ENCODE measurements around the gene COL5A1.

The COL5A1 gene

GRCh38 chr9:134681061-134681661 lies 39.6 kb downstream of the COL5A1 start:
- no peaks in the 10 kb centered on the region for H3K4me1 ChIP-seq (ENCODE audit: control insufficient read depth, low read depth, low read length)
- H4K5ac ChIP-seq (ENCODE audit: low read length) = no peak overlapping the region
- no peak overlapping the region for H3K4ac ChIP-seq (ENCODE audit: low read depth, low read length)
- H4K8ac ChIP-seq (ENCODE audit: low read depth, low read length) = no peak overlapping the region
- peak; percentile 79 for DNase-seq
- no peak overlapping the region for H3K56ac ChIP-seq (ENCODE audit: low read length)
- no peak overlapping the region for H3K27ac ChIP-seq (ENCODE audit: low read depth, low read length)
- H2BK120ac ChIP-seq (ENCODE audit: low read depth, low read length) = no peak overlapping the region
- no peak overlapping the region for H3K9ac ChIP-seq (ENCODE audit: low read length)
- no peak overlapping the region for H2BK15ac ChIP-seq (replicated peaks; ENCODE audit: low read depth)
- no peak overlapping the region for H2BK5ac ChIP-seq (ENCODE audit: low read length)
- H3K79me2 ChIP-seq (ENCODE audit: control insufficient read depth, insufficient read depth, low read length) = peaks cover 42% of the 10 kb centered on the region
- no peaks in the 10 kb centered on the region for H3K27me3 ChIP-seq (ENCODE audit: insufficient read depth, low read length, poor library complexity)
- H3K18ac ChIP-seq (ENCODE audit: low read length) = no peak overlapping the region
- no peak overlapping the region for H3K4me2 ChIP-seq (ENCODE audit: low read length)
- H3K36me3 ChIP-seq (ENCODE audit: control insufficient read depth, insufficient read depth, low read length) = no peaks in the 10 kb centered on the region
- WGBS (ENCODE audit: extremely low coverage, insufficient coverage, low lambda C conversion rate) = no CpG with 5 or more reads among the region's 22 CpGs
- H3K23ac ChIP-seq (ENCODE audit: low read length) = no peak overlapping the region
- peaks cover 45% of the 10 kb centered on the region for H3K79me1 ChIP-seq (ENCODE audit: low read length)
- H2AK5ac ChIP-seq (ENCODE audit: low read length) = no peak overlapping the region
- no peak overlapping the region for H3K4me3 ChIP-seq (ENCODE audit: low read length)

GRCh38 chr9:134682026-134682425 lies 40.4 kb downstream of the COL5A1 start:
- Histone ChIP-seq H4K5ac (ENCODE audit: low read length) (no peak overlapping the region), H3K4ac (ENCODE audit: low read depth, low read length) (no peak overlapping the region), H3K27ac (ENCODE audit: low read depth, low read length) (no peak overlapping the region), H3K27me3 (ENCODE audit: insufficient read depth, low read length, poor library complexity) (no peaks in the 10 kb centered on the region), H2AK5ac (ENCODE audit: low read length) (no peak overlapping the region), H4K8ac (ENCODE audit: low read depth, low read length) (no peak overlapping the region), H2BK5ac (ENCODE audit: low read length) (no peak overlapping the region), H3K56ac (ENCODE audit: low read length) (no peak overlapping the region), H3K4me2 (ENCODE audit: low read length) (no peak overlapping the region), H3K18ac (ENCODE audit: low read length) (no peak overlapping the region), H3K79me2 (ENCODE audit: control insufficient read depth, insufficient read depth, low read length) (peaks cover 38% of the 10 kb centered on the region), H3K36me3 (ENCODE audit: control insufficient read depth, insufficient read depth, low read length) (no peaks in the 10 kb centered on the region), H3K9ac (ENCODE audit: low read length) (no peak overlapping the region), H3K4me3 (ENCODE audit: low read length) (no peak overlapping the region), H2BK15ac (replicated peaks; ENCODE audit: low read depth) (no peak overlapping the region), H3K23ac (ENCODE audit: low read length) (no peak overlapping the region), H3K79me1 (ENCODE audit: low read length) (peaks cover 44% of the 10 kb centered on the region), H2BK120ac (ENCODE audit: low read depth, low read length) (no peak overlapping the region), H3K4me1 (ENCODE audit: control insufficient read depth, low read depth, low read length) (no peaks in the 10 kb centered on the region)
- WGBS (ENCODE audit: extremely low coverage, insufficient coverage, low lambda C conversion rate) = no CpG with 5 or more reads among the region's 15 CpGs
- DNase-seq = no peak

- Histone ChIP-seq H3K36me3 (ENCODE audit: control insufficient read depth, insufficient read depth, low read length) (no peaks in the 10 kb centered on the region), H3K27ac (ENCODE audit: low read depth, low read length) (no peak overlapping the region), H3K79me1 (ENCODE audit: low read length) (peaks cover 48% of the 10 kb centered on the region), H3K9ac (ENCODE audit: low read length) (no peak overlapping the region), H3K4me2 (ENCODE audit: low read length) (no peak overlapping the region), H4K8ac (ENCODE audit: low read depth, low read length) (no peak overlapping the region), H2AK5ac (ENCODE audit: low read length) (no peak overlapping the region), H2BK120ac (ENCODE audit: low read depth, low read length) (no peak overlapping the region), H3K4ac (ENCODE audit: low read depth, low read length) (no peak overlapping the region), H3K23ac (ENCODE audit: low read length) (no peak overlapping the region), H3K18ac (ENCODE audit: low read length) (no peak overlapping the region), H3K27me3 (ENCODE audit: insufficient read depth, low read length, poor library complexity) (no peaks in the 10 kb centered on the region), H3K56ac (ENCODE audit: low read length) (no peak overlapping the region), H4K5ac (ENCODE audit: low read length) (no peak overlapping the region), H2BK15ac (replicated peaks; ENCODE audit: low read depth) (no peak overlapping the region), H3K4me1 (ENCODE audit: control insufficient read depth, low read depth, low read length) (no peaks in the 10 kb centered on the region), H3K79me2 (ENCODE audit: control insufficient read depth, insufficient read depth, low read length) (peaks cover 33% of the 10 kb centered on the region), H3K4me3 (ENCODE audit: low read length) (no peak overlapping the region), H2BK5ac (ENCODE audit: low read length) (no peak overlapping the region)
- no peak for DNase-seq
- WGBS (ENCODE audit: extremely low coverage, insufficient coverage, low lambda C conversion rate) = no CpG with 5 or more reads among the region's 25 CpGs
Observed at GRCh38 chr9:134682651-134683364, 41.2 kb downstream of the COL5A1 start.

- H3K36me3 ChIP-seq (ENCODE audit: control insufficient read depth, insufficient read depth, low read length) = no peaks in the 10 kb centered on the region
- H2AK5ac ChIP-seq (ENCODE audit: low read length) = no peak overlapping the region
- no peak overlapping the region for H3K56ac ChIP-seq (ENCODE audit: low read length)
- H3K79me2 ChIP-seq (ENCODE audit: control insufficient read depth, insufficient read depth, low read length) = peaks cover 22% of the 10 kb centered on the region
- H2BK15ac ChIP-seq (replicated peaks; ENCODE audit: low read depth) = no peak overlapping the region
- H2BK5ac ChIP-seq (ENCODE audit: low read length) = no peak overlapping the region
- no peaks in the 10 kb centered on the region for H3K4me1 ChIP-seq (ENCODE audit: control insufficient read depth, low read depth, low read length)
- no peak overlapping the region for H3K4ac ChIP-seq (ENCODE audit: low read depth, low read length)
- H3K4me3 ChIP-seq (ENCODE audit: low read length) = no peak overlapping the region
- H3K18ac ChIP-seq (ENCODE audit: low read length) = no peak overlapping the region
- H4K8ac ChIP-seq (ENCODE audit: low read depth, low read length) = no peak overlapping the region
- no peak for DNase-seq
- H3K79me1 ChIP-seq (ENCODE audit: low read length) = peaks cover 39% of the 10 kb centered on the region
- H3K27ac ChIP-seq (ENCODE audit: low read depth, low read length) = no peak overlapping the region
- H3K27me3 ChIP-seq (ENCODE audit: insufficient read depth, low read length, poor library complexity) = no peaks in the 10 kb centered on the region
- no peak overlapping the region for H3K4me2 ChIP-seq (ENCODE audit: low read length)
- no peak overlapping the region for H3K23ac ChIP-seq (ENCODE audit: low read length)
- no CpG with 5 or more reads among the region's 22 CpGs for WGBS (ENCODE audit: extremely low coverage, insufficient coverage, low lambda C conversion rate)
- no peak overlapping the region for H2BK120ac ChIP-seq (ENCODE audit: low read depth, low read length)
- no peak overlapping the region for H4K5ac ChIP-seq (ENCODE audit: low read length)
- no peak overlapping the region for H3K9ac ChIP-seq (ENCODE audit: low read length)
Observed at GRCh38 chr9:134683714-134684374, 42.2 kb downstream of the COL5A1 start.

- Histone ChIP-seq H3K27ac (ENCODE audit: low read depth, low read length) (no peak overlapping the region), H2BK15ac (replicated peaks; ENCODE audit: low read depth) (no peak overlapping the region), H3K4me2 (ENCODE audit: low read length) (no peak overlapping the region), H3K4ac (ENCODE audit: low read depth, low read length) (no peak overlapping the region), H3K4me1 (ENCODE audit: control insufficient read depth, low read depth, low read length) (no peaks in the 10 kb centered on the region), H3K27me3 (ENCODE audit: insufficient read depth, low read length, poor library complexity) (no peaks in the 10 kb centered on the region), H3K79me1 (ENCODE audit: low read length) (peaks cover 42% of the 10 kb centered on the region), H3K23ac (ENCODE audit: low read length) (no peak overlapping the region), H3K4me3 (ENCODE audit: low read length) (no peak overlapping the region), H3K18ac (ENCODE audit: low read length) (no peak overlapping the region), H4K8ac (ENCODE audit: low read depth, low read length) (no peak overlapping the region), H3K36me3 (ENCODE audit: control insufficient read depth, insufficient read depth, low read length) (no peaks in the 10 kb centered on the region), H3K9ac (ENCODE audit: low read length) (no peak overlapping the region), H2BK5ac (ENCODE audit: low read length) (no peak overlapping the region), H4K5ac (ENCODE audit: low read length) (no peak overlapping the region), H2BK120ac (ENCODE audit: low read depth, low read length) (no peak overlapping the region), H3K56ac (ENCODE audit: low read length) (no peak overlapping the region), H2AK5ac (ENCODE audit: low read length) (no peak overlapping the region), H3K79me2 (ENCODE audit: control insufficient read depth, insufficient read depth, low read length) (peaks cover 22% of the 10 kb centered on the region)
- WGBS (ENCODE audit: extremely low coverage, insufficient coverage, low lambda C conversion rate) = no CpG with 5 or more reads among the region's 3 CpGs
- DNase-seq = no peak
Observed at GRCh38 chr9:134684375-134684723, 42.7 kb downstream of the COL5A1 start.
